ENCODE measurements around the gene SLC48A1.

Gene SLC48A1

GRCh38 chr12:47744778-47745436 lies 28.1 kb upstream of the SLC48A1 start:
- DNase-seq, result no peak

GRCh38 chr12:47745485-47746041 lies 27.5 kb upstream of the SLC48A1 start:
- no peak for DNase-seq

- no peak for DNase-seq
These were observed 27.0 kb upstream of the SLC48A1 start for GRCh38 chr12:47746073-47746472.

- DNase-seq, result no peak
These were observed 26.5 kb upstream of the SLC48A1 start for GRCh38 chr12:47746523-47746922.

GRCh38 chr12:47747126-47747525 lies 25.9 kb upstream of the SLC48A1 start:
- no peak for DNase-seq

- no peak for DNase-seq
These were observed 25.2 kb upstream of the SLC48A1 start for GRCh38 chr12:47747596-47748506.

GRCh38 chr12:47748507-47748828 lies 24.6 kb upstream of the SLC48A1 start:
- DNase-seq, result no peak

GRCh38 chr12:47748899-47749298 lies 24.1 kb upstream of the SLC48A1 start:
- DNase-seq, result no peak

GRCh38 chr12:47750229-47750798 lies 22.7 kb upstream of the SLC48A1 start:
- no peak for DNase-seq

- no peak for DNase-seq
These were observed 22.0 kb upstream of the SLC48A1 start for GRCh38 chr12:47750916-47751470.

- no peak for DNase-seq
These were observed 21.5 kb upstream of the SLC48A1 start for GRCh38 chr12:47751561-47751960.

GRCh38 chr12:47752121-47752520 lies 20.9 kb upstream of the SLC48A1 start:
- no peak for DNase-seq

- DNase-seq, result no peak
These were observed 20.5 kb upstream of the SLC48A1 start for GRCh38 chr12:47752552-47752951.

- DNase-seq, result no peak
These were observed 19.7 kb upstream of the SLC48A1 start for GRCh38 chr12:47753021-47754001.

GRCh38 chr12:47754126-47754525 lies 18.9 kb upstream of the SLC48A1 start:
- DNase-seq, result no peak

GRCh38 chr12:47754881-47755280 lies 18.2 kb upstream of the SLC48A1 start:
- no peak for DNase-seq

- peak; percentile 29 for DNase-seq
These were observed 17.1 kb upstream of the SLC48A1 start for GRCh38 chr12:47755655-47756562.

GRCh38 chr12:47757364-47757839 lies 15.6 kb upstream of the SLC48A1 start:
- no peak for DNase-seq

- no peak for DNase-seq
These were observed 15.0 kb upstream of the SLC48A1 start for GRCh38 chr12:47757840-47758583.

- DNase-seq, result no peak
These were observed 14.5 kb upstream of the SLC48A1 start for GRCh38 chr12:47758584-47758833.

Measured in CD4-positive, alpha-beta T cell treated with Interleukin-21 for 1 hour (primary cell).